GM12878 (cell line): ENCODE measurements around the gene NPR2. TPM values are rescaled to one million over a fixed set of nuclear protein-coding genes. Genes with fewer than 3 reads are reported as not detected.

Experiments used
- ATAC-seq: fragments of 200-7000 bp; cut with Tn5 transposase; 3 replicates; pipeline ENCODE4 v1.9.1; 2020; ENCODE audit warnings: mild to moderate bottlenecking, moderate library complexity
- BruUV-seq: library from RNA; stranded (reverse); fragments of 400-500 nt; replicated peaks from 2 replicates; lab custom pipeline; 2021; lab: Mats Ljungman, UMichigan
- CTCF ChIA-PET: fragments of 300-600 bp; sonication (Branson Sonifier 250); formaldehyde crosslinking; extraction: SDS; loops from one replicate; lab custom pipeline; 2021; ENCODE audit warnings: inconsistent platforms; lab: Yijun Ruan, JAX
- POLR2A ChIA-PET: fragments of 350-600 bp; formaldehyde crosslinking; extraction: SDS; loops from one replicate; lab custom pipeline; 2021; ENCODE audit warnings: inconsistent platforms; lab: Charles Lee
- RAD21 ChIA-PET: fragments of 300-600 bp; sonication (Branson Sonifier 250); formaldehyde crosslinking; loops from one replicate; lab custom pipeline; 2023; ENCODE audit warnings: antibody characterized with exemption; ENCODE audit not compliant: unreplicated experiment; lab: Charles Lee
- SMC1A ChIA-PET: fragments of 300-600 bp; sonication (Branson Sonifier 250); formaldehyde crosslinking; loops from one replicate; lab custom pipeline; 2023; ENCODE audit not compliant: unreplicated experiment, uncharacterized antibody; lab: Charles Lee
- DNase-seq: peaks from one replicate; pipeline ENCODE4 v3.0.0-alpha.2; 2011; ENCODE audit warnings: low read depth, low spot score
- FAIRE-seq: peaks from 3 replicates; lab custom pipeline; 2011; peaks lifted over from hg19 to GRCh38; lab: Jason Lieb, UNC
- H2AFZ ChIP-seq: 2 replicates; pipeline ENCODE4 v1.6.0; 2011; ENCODE audit warnings: low read depth, low read length, control low read depth; ENCODE audit not compliant: control insufficient read depth
- H3K27ac ChIP-seq: 2 replicates; pipeline ENCODE4 v1.5.1; 2011; ENCODE audit warnings: control low read depth; ENCODE audit not compliant: control insufficient read depth, insufficient read depth
- H3K27me3 ChIP-seq, 2 experiments: replicated peaks in 1 of 2; 2 replicates each; pipeline versions ENCODE4 v1.6.0 to v1.6.1; 2011; ENCODE audit warnings: low read length in 1 of 2; ENCODE audit not compliant: control insufficient read depth in 2 of 2, insufficient read depth in 2 of 2
- H3K36me3 ChIP-seq, 2 experiments: 2 replicates each; pipeline ENCODE4 v1.5.1; 2011; ENCODE audit warnings: low read length in 1 of 2; ENCODE audit not compliant: control insufficient read depth in 2 of 2, insufficient read depth in 2 of 2
- H3K4me1 ChIP-seq: 2 replicates; pipeline ENCODE4 v1.6.1; 2011; ENCODE audit warnings: mild to moderate bottlenecking, low read length, moderate library complexity, mixed read lengths; ENCODE audit not compliant: control insufficient read depth, insufficient read depth
- H3K4me2 ChIP-seq: 2 replicates; pipeline ENCODE4 v1.6.0; 2011; ENCODE audit warnings: control low read depth; ENCODE audit not compliant: control insufficient read depth, insufficient read depth
- H3K4me3 ChIP-seq: fragments of 200-600 bp; sonication (generic); 2 replicates; pipeline ENCODE4 v1.5.1; 2016
- H3K79me2 ChIP-seq: 2 replicates; pipeline ENCODE4 v1.6.0; 2011; ENCODE audit warnings: low read length; ENCODE audit not compliant: control insufficient read depth, insufficient read depth
- H3K9ac ChIP-seq: 2 replicates; pipeline ENCODE4 v1.8.0; 2011; ENCODE audit warnings: low read length, control low read depth, mixed read lengths; ENCODE audit not compliant: control insufficient read depth, insufficient read depth
- H3K9me3 ChIP-seq: replicated peaks from 3 replicates; pipeline ENCODE4 v1.5.1; 2011; ENCODE audit warnings: mild to moderate bottlenecking, low read length; ENCODE audit not compliant: control insufficient read depth, insufficient read depth
- H4K20me1 ChIP-seq: 2 replicates; pipeline ENCODE4 v1.6.0; 2011; ENCODE audit not compliant: control insufficient read depth, insufficient read depth
- TCF3 ChIP-seq: IDR thresholded peaks from 2 replicates; pipeline ENCODE4 v1.6.1; 2012; ENCODE audit warnings: low read depth, mild to moderate bottlenecking, low read length, borderline replicate concordance; ENCODE audit not compliant: insufficient read depth
- USF2 ChIP-seq: IDR thresholded peaks from 2 replicates; pipeline ENCODE4 v1.6.1; 2011; ENCODE audit warnings: low read depth, low read length, improper control_type of control experiment, borderline replicate concordance
- ZNF207 ChIP-seq: fragments of 450-650 bp; IDR thresholded peaks from 2 replicates; pipeline ENCODE4 v1.6.1; 2014; ENCODE audit warnings: antibody characterized with exemption, mild to moderate bottlenecking, borderline replicate concordance
- WGBS: methylation state at CpG from one replicate; pipeline ENCODE4 v1.1.6; 2016; ENCODE audit warnings: low lambda C conversion rate; ENCODE audit not compliant: insufficient replicate concordance, insufficient coverage; ENCODE audit errors: missing lambda C conversion rate; 5-methylcytosine and 5-hydroxymethylcytosine counted together
- in situ Hi-C: fragments of 300-500 bp; cut with MboI; formaldehyde crosslinking; loops from 9 replicates; pipeline ENCODE4 v1.14.3; 2018; ENCODE audit warnings: mixed read lengths
- intact Hi-C: fragments of 100-400 bp; cut with micrococcal nuclease; formaldehyde crosslinking; loops from one replicate; pipeline ENCODE4 v1.14.2; 2022; ENCODE audit not compliant: unreplicated experiment
- polyA plus RNA-seq, 11 experiments: library from polyadenylated mRNA; depleted of rRNA in 4 of 11; unstranded in 6 of 11; stranded (reverse) in 5 of 11; fragments of >200 nt; fragmentation: Nextera tagmentation in 4 of 11; fragmentation: Illumina TruSeq in 1 of 11; extraction: Ambion mirVana in 4 of 11; extraction: Trizol in 1 of 11; gene quantifications; 1 replicate in 1 of 11; 2 replicates in 10 of 11; pipeline versions ENCODE4 v1.2.1 to v1.2.3, GENCODE V29; 2011 to 2016; ENCODE audit warnings: inconsistent platforms in 2 of 11, missing spikeins in 2 of 11, low read depth in 1 of 11
- total RNA-seq, 4 experiments: library from RNA; depleted of rRNA in 3 of 4; stranded (reverse); fragments of >200 nt in 3 of 4; fragmentation: Illumina TruSeq in 1 of 4; extraction: Trizol in 1 of 4; gene quantifications; 2 replicates each; pipeline versions ENCODE4 v1.2.1 to v1.2.3, GENCODE V29; 2013 to 2021
- TF ChIP-seq, protein P1 (sequence below): fragments of 450-650 bp; IDR thresholded peaks from 2 replicates; pipeline ENCODE4 v1.6.1; 2017; ENCODE audit warnings: mild to moderate bottlenecking

NPR2 gene
- total and polyA plus RNA-seq, 10 of the 15 experiments (the other 5 are each of a cell fraction or from before 2014, with no cell fraction given) = 2.0 to 20.9 (median 6.8) TPM

DNA sequence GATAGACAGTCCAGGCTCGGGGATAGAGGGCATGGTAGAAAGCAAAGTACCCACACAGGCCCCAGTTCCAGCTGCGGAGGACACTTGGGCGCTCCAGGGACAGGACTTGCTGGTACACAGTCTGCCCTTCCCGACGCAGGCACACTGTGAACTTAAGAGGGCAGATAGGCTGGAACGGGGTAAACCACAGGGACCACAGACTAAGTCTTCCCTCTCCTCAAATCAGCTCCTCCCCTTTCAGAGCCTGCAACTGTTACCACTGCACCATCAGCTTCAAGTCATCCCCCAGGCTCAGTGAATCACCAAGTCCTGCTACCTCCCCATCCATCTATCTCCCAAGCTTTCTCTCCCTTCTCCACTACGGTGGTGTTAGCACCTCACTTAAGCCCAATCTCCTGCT is 49.7 kb upstream of the NPR2 start:
- no peak for ATAC-seq
- no peak for DNase-seq

More for the DNA sequence above, 49.7 kb upstream of the NPR2 start:
- ChIA-PET POLR2A (interaction anchor here (0.7 to 2.3 kb wide), 2 partner anchors 9 to 30 kb away, joined by 4 to 8 read pairs; partner anchors contain the start of genes CREB3 and TLN1), RAD21 (interaction anchor here (0.9 kb wide), 1 partner anchor 141 kb away, joined by 5 read pairs; no protein-coding TSS in a partner anchor), SMC1A (interaction anchor here (0.6 to 1.7 kb wide), 3 partner anchors 80 to 141 kb away, joined by 3 read pairs; no protein-coding TSS in a partner anchor)
- no peaks in the 10 kb centered on the region for H3K9me3 ChIP-seq
- H3K27me3 ChIP-seq = no peaks in the 10 kb centered on the region
- no peak for TF ChIP-seq ZNF207
- TF ChIP-seq TCF3 = no peak
- TF ChIP-seq, protein P1, sequence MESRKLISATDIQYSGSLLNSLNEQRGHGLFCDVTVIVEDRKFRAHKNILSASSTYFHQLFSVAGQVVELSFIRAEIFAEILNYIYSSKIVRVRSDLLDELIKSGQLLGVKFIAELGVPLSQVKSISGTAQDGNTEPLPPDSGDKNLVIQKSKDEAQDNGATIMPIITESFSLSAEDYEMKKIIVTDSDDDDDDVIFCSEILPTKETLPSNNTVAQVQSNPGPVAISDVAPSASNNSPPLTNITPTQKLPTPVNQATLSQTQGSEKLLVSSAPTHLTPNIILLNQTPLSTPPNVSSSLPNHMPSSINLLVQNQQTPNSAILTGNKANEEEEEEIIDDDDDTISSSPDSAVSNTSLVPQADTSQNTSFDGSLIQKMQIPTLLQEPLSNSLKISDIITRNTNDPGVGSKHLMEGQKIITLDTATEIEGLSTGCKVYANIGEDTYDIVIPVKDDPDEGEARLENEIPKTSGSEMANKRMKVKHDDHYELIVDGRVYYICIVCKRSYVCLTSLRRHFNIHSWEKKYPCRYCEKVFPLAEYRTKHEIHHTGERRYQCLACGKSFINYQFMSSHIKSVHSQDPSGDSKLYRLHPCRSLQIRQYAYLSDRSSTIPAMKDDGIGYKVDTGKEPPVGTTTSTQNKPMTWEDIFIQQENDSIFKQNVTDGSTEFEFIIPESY = no peak
- no peak for TF ChIP-seq USF2
- TF ChIP-seq, all 136 proteins: peak for 0
- peaks cover 34 to 48% of the 10 kb centered on the region in 2 experiments for H3K36me3 ChIP-seq
- intact Hi-C loops (no loop called here), in situ Hi-C loops (no loop called here)
- no peaks in the 10 kb centered on the region; the same call in 1 of the 2 replicates for H3K4me1 ChIP-seq
- 91% methylated on average over 5 of the region's 7 CpGs for WGBS
- H2AFZ ChIP-seq = no peak overlapping the region
- no peak overlapping the region for H3K27ac ChIP-seq
- H3K4me2 ChIP-seq = no peak overlapping the region
- CTCF ChIA-PET = interaction anchor here (0.6 to 9.5 kb wide), 2 partner anchors 12 to 520 kb away, joined by 4 to 147 read pairs; partner anchors contain the start of genes CREB3 and TLN1
- no peak for FAIRE-seq
- H3K79me2 ChIP-seq = peaks cover 21% of the 10 kb centered on the region
- H3K9ac ChIP-seq = no peak overlapping the region
- no peaks in the 10 kb centered on the region for H4K20me1 ChIP-seq
- no peak overlapping the region for H3K4me3 ChIP-seq
- BruUV-seq = no TSS peak
